ENCODE results near the gene BLTP3B.

Gene BLTP3B

DNA sequence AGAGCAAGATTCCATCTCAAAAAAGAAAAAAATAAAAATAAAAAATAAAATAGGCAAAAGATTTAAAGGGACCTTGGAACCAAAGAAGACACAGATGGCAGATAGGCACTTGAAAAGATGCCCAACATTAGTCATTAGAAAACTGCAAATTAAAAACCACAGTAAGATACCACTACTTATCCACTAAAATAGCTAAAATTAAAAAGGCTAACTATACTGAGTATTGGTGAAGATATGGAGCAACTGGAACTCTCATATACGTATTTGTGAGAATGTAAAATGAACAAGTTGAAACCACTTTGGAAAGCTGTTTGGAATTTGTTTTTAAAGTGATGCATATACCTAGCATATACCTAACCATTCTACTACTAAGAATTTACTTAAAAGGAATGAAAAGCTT, 22.3 kb downstream of the BLTP3B start:
- no peak for DNase-seq (ENCODE audit: low read depth)

GRCh38 chr12:100115291-100115690, 27.4 kb downstream of the BLTP3B start:
- no peak for DNase-seq (ENCODE audit: low read depth)

- no peak for DNase-seq (ENCODE audit: low read depth)
Measured at GRCh38 chr12:100114574-100114973, 28.1 kb downstream of the BLTP3B start.

- no peak for DNase-seq (ENCODE audit: low read depth)
Measured at GRCh38 chr12:100110276-100110675, 32.4 kb downstream of the BLTP3B start.

DNA sequence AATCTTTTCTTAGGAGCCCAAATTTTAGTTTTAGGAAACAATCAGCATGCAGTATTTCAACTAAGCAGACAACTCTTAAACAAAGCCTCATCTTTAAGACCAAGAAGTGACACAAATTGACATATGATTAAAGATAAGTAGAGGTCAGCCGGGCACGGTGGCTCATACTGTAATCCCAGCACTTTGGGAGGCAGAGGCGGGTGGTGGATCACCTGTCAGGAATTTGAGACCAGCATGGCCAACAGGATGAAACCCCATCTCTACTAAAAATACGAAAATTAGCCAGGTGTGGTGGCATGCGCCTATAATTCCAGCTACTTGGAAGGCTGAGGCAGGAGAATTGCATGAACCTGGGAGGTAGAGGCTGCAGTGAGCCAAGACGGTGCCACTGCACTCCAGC, 35.8 kb downstream of the BLTP3B start:
- DNase-seq (ENCODE audit: low read depth) = no peak

- no peak for DNase-seq (ENCODE audit: low read depth)
Measured at GRCh38 chr12:100105661-100106060, 37.0 kb downstream of the BLTP3B start.

DNA sequence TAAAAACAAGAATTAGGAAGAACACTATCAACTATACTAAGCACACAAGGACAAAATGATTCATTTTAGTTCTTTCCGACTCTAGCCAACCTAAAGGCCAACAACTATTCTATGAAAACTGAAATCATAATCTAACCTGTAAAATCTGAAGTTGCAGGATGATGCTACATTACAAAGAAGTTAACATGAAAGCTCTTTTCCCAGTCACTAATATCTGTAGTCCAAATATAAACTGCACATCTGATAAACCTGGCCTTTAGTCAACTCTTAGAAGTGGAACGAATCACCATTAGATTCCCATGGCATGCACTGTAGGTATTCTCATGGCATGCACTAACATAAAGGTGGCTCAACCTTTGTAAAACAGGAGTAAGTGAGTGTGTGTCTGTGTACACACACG, 41.7 kb downstream of the BLTP3B start:
- DNase-seq (ENCODE audit: low read depth) = no peak
